Activated CD4-positive, alpha-beta T cell treated with anti-CD3 and anti-CD28 coated beads, Interleukin-2, Interleukin-4, amounts not matched to agents 100 ng/mL and 50 ng/mL, durations not matched to agents 16 hours and 8 hours (primary cell): Measurements from ENCODE around the gene LRP1.

Source experiments
- DNase-seq: peaks from one replicate; pipeline ENCODE4 v3.0.0-alpha.2; 2020; ENCODE audit warnings: low spot score

LRP1 gene

GRCh38 chr12:57258977-57259970, 131.0 kb downstream of the LRP1 start:
- no peak for DNase-seq

GRCh38 chr12:57260366-57260765, 132.1 kb downstream of the LRP1 start:
- DNase-seq: no peak

- DNase-seq: no peak
These were observed 133.2 kb downstream of the LRP1 start for GRCh38 chr12:57261428-57261865.

- DNase-seq: no peak
These were observed 134.0 kb downstream of the LRP1 start for GRCh38 chr12:57262126-57262822.
